Measurements from ENCODE around the gene SYNGR1. TPM values are rescaled to one million over a fixed set of nuclear protein-coding genes. Genes with fewer than 3 reads are reported as not detected.

SYNGR1 gene
- total and polyA plus RNA-seq, 2 donors (not counting 1 experiment from before 2014, with no cell fraction given), result 9.4 to 31.9 TPM

DNA sequence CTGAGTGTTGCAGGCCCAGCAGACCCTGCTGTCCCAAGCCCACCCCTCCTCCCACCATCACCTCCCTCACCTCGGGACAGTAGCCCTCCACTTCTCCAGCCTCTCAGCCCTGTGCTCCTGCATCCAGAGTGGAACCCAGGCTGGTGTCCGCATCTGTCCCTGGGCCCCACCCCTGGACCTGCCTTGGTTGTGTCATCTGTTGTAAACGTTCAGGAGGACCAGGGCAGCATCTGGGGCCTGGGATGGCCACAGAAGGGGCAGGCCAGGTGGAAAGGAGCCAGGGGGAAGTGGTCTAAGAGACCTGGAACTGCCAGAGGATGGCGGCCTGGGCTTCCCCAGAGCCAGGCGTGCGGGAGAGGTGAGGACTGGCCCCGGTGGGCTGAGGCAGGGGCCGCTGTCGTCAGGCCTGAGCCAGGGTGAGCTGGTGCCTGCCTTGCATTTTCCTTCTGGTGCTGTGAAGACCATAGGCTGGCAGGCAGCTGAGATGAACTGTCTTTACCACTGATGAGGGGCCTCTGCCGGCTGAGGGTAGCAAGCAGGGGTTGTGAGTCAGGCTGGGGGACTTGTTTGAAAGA lies 80.9 kb downstream of the SYNGR1 start:
- no peaks in the 10 kb centered on the region for H3K9me3 ChIP-seq (ENCODE audit: control extremely low read depth in 1 of 3, control insufficient read depth in 2 of 3, insufficient read depth in 1 of 3, low read length in 2 of 3)
- H3K27ac Mint-ChIP-seq, result no peak overlapping the region
- no peak overlapping the region for H2AFZ ChIP-seq (ENCODE audit: insufficient read depth, low read depth, low read length, poor library complexity, severe bottlenecking)
- ChIA-PET POLR2A (no interaction called here), CTCF (no interaction called here)
- H3K36me3 ChIP-seq (replicated peaks in 1 of 2; ENCODE audit: control extremely low read depth in 1 of 2, control insufficient read depth in 1 of 2, extremely low read depth in 1 of 2, insufficient read depth in 2 of 2, low read length in 1 of 2), result peaks cover 0 to 63% of the 10 kb centered on the region in 2 experiments
- no peak overlapping the region for H3K4me2 ChIP-seq (replicated peaks; ENCODE audit: low read depth, low read length, poor library complexity, severe bottlenecking)
- ATAC-seq (ENCODE audit: low read depth) (no peak), DNase-seq (no peak)
- no peak overlapping the region for H3K9ac ChIP-seq (ENCODE audit: low read length)
- TF ChIP-seq, protein P1, sequence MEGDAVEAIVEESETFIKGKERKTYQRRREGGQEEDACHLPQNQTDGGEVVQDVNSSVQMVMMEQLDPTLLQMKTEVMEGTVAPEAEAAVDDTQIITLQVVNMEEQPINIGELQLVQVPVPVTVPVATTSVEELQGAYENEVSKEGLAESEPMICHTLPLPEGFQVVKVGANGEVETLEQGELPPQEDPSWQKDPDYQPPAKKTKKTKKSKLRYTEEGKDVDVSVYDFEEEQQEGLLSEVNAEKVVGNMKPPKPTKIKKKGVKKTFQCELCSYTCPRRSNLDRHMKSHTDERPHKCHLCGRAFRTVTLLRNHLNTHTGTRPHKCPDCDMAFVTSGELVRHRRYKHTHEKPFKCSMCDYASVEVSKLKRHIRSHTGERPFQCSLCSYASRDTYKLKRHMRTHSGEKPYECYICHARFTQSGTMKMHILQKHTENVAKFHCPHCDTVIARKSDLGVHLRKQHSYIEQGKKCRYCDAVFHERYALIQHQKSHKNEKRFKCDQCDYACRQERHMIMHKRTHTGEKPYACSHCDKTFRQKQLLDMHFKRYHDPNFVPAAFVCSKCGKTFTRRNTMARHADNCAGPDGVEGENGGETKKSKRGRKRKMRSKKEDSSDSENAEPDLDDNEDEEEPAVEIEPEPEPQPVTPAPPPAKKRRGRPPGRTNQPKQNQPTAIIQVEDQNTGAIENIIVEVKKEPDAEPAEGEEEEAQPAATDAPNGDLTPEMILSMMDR (IDR thresholded peaks at IDR 0.05), result no peak
- TF ChIP-seq EZH2 (IDR thresholded peaks at IDR 0.05; ENCODE audit: borderline replicate concordance, insufficient read depth, low read depth, low read length, poor library complexity, severe bottlenecking), result no peak
- H4K20me1 ChIP-seq (ENCODE audit: control insufficient read depth, insufficient read depth, low read length, poor library complexity, severe bottlenecking), result peaks cover 5% of the 10 kb centered on the region
- no peak overlapping the region for H3K4me3 ChIP-seq (ENCODE audit: control extremely low read depth in 1 of 5, extremely low read depth in 1 of 5, insufficient read depth in 1 of 5, low read depth in 2 of 5, low read length in 4 of 5)
- no peak overlapping the region for H3K27ac ChIP-seq (ENCODE audit: low read length in 2 of 2)
- no peaks in the 10 kb centered on the region for H3K4me1 ChIP-seq (ENCODE audit: control insufficient read depth in 2 of 2, insufficient read depth in 2 of 2, low read length in 2 of 2)
- no peaks in the 10 kb centered on the region for H3K9me3 Mint-ChIP-seq (ENCODE audit: insufficient read depth)
- no peak overlapping the region for H3K4me3 Mint-ChIP-seq
- H3K27me3 ChIP-seq (replicated peaks in 1 of 4; ENCODE audit: control extremely low read depth in 1 of 4, control insufficient read depth in 3 of 4, insufficient read depth in 4 of 4, low read length in 3 of 4), result no peaks in the 10 kb centered on the region
- intact Hi-C loops (cut with micrococcal nuclease), result no loop called here
- 87% methylated on average over 9 of the region's 10 CpGs for WGBS (ENCODE audit: insufficient coverage)
- peaks cover 6% of the 10 kb centered on the region for H3K79me2 ChIP-seq (ENCODE audit: control insufficient read depth, insufficient read depth, low read length)
- H3K27me3 Mint-ChIP-seq, result no peaks in the 10 kb centered on the region
- H3K4me1 Mint-ChIP-seq, result no peaks in the 10 kb centered on the region

DNA sequence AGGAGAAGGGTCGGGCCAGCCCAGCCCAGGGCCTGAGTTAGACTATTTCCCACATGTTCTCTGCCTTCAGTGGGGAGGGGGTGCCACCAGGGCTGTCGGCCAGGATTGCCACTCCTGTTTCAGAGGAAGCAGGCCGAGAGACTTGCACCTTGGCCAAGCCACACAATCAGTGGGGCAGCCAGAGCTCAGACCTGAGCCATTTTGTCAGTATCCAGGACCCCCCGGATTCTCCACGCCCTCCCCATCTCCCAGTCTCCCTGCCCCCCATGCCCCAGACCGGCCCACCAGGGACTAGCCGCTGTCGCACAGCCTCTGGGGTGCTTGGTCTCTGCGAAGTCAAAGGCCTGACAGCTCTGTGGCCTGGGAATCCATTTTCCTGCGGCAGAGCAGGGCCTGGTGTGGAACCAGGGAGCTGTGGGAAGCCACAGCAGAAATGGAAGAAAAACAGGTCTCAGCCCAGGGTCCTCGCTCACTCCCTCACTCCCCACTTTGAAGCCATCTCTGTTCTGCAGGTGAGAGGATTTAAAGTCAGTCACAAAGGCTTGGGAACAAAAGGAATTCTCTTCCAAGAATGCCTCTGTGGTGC lies 81.5 kb downstream of the SYNGR1 start:
- TF ChIP-seq, protein P1 (IDR thresholded peaks at IDR 0.05), result no peak
- TF ChIP-seq EZH2 (IDR thresholded peaks at IDR 0.05; ENCODE audit: borderline replicate concordance, insufficient read depth, low read depth, low read length, poor library complexity, severe bottlenecking), result no peak
- Mint-ChIP-seq H3K4me1 (no peaks in the 10 kb centered on the region), H3K4me3 (no peak overlapping the region), H3K27ac (no peak overlapping the region), H3K27me3 (no peaks in the 10 kb centered on the region), H3K9me3 (ENCODE audit: insufficient read depth) (no peaks in the 10 kb centered on the region)
- H3K9ac ChIP-seq (ENCODE audit: low read length), result no peak overlapping the region
- intact Hi-C loops (cut with micrococcal nuclease), result no loop called here
- no peaks in the 10 kb centered on the region for H3K27me3 ChIP-seq (replicated peaks in 1 of 4; ENCODE audit: control extremely low read depth in 1 of 4, control insufficient read depth in 3 of 4, insufficient read depth in 4 of 4, low read length in 3 of 4)
- H3K36me3 ChIP-seq (replicated peaks in 1 of 2; ENCODE audit: control extremely low read depth in 1 of 2, control insufficient read depth in 1 of 2, extremely low read depth in 1 of 2, insufficient read depth in 2 of 2, low read length in 1 of 2), result peaks cover 0 to 60% of the 10 kb centered on the region in 2 experiments
- H2AFZ ChIP-seq (ENCODE audit: insufficient read depth, low read depth, low read length, poor library complexity, severe bottlenecking), result no peak overlapping the region
- 86% methylated on average over 9 of the region's 11 CpGs for WGBS (ENCODE audit: insufficient coverage)
- ChIA-PET CTCF (no interaction called here), POLR2A (no interaction called here)
- no peak overlapping the region for H3K4me2 ChIP-seq (replicated peaks; ENCODE audit: low read depth, low read length, poor library complexity, severe bottlenecking)
- H3K4me1 ChIP-seq (ENCODE audit: control insufficient read depth in 2 of 2, insufficient read depth in 2 of 2, low read length in 2 of 2), result no peaks in the 10 kb centered on the region
- no peak overlapping the region for H3K27ac ChIP-seq (ENCODE audit: low read length in 2 of 2)
- H3K9me3 ChIP-seq (ENCODE audit: control extremely low read depth in 1 of 3, control insufficient read depth in 2 of 3, insufficient read depth in 1 of 3, low read length in 2 of 3), result no peaks in the 10 kb centered on the region
- peaks cover 5% of the 10 kb centered on the region for H4K20me1 ChIP-seq (ENCODE audit: control insufficient read depth, insufficient read depth, low read length, poor library complexity, severe bottlenecking)
- ATAC-seq (ENCODE audit: low read depth) (no peak), DNase-seq (no peak)
- no peak overlapping the region for H3K4me3 ChIP-seq (ENCODE audit: control extremely low read depth in 1 of 5, extremely low read depth in 1 of 5, insufficient read depth in 1 of 5, low read depth in 2 of 5, low read length in 4 of 5)
- H3K79me2 ChIP-seq (ENCODE audit: control insufficient read depth, insufficient read depth, low read length), result peaks cover 6% of the 10 kb centered on the region

Data from B cell (primary cell).